GM21447 (cell line): Measurements from ENCODE around the gene PPL.

Source experiments
- ATAC-seq: cut with Tn5 transposase; IDR thresholded peaks from one replicate; pipeline ENCODE4 v1.9.1; 2021; ENCODE audit not compliant: unreplicated experiment

The PPL gene

GRCh38 chr16:4891097-4891885 lies 45.7 kb downstream of the PPL start:
- ATAC-seq: no peak

- ATAC-seq: no peak
Observed at GRCh38 chr16:4890686-4891085, 46.3 kb downstream of the PPL start.

GRCh38 chr16:4890026-4890425 lies 46.9 kb downstream of the PPL start:
- no peak for ATAC-seq

- ATAC-seq: no peak
Observed at GRCh38 chr16:4888428-4889135, 48.4 kb downstream of the PPL start.

GRCh38 chr16:4886151-4886550 lies 50.8 kb downstream of the PPL start:
- ATAC-seq: no peak

GRCh38 chr16:4884972-4885874 lies 51.7 kb downstream of the PPL start:
- no peak for ATAC-seq

- no peak for ATAC-seq
Observed at GRCh38 chr16:4884209-4884608, 52.7 kb downstream of the PPL start.

- ATAC-seq: no peak
Observed at GRCh38 chr16:4883501-4883900, 53.4 kb downstream of the PPL start.

- ATAC-seq: no peak
Observed at GRCh38 chr16:4882633-4883285, 54.2 kb downstream of the PPL start.

- no peak for ATAC-seq
Observed at GRCh38 chr16:4882000-4882632, 54.8 kb downstream of the PPL start.

GRCh38 chr16:4880006-4880580 lies 56.9 kb downstream of the PPL start:
- no peak for ATAC-seq

- ATAC-seq: no peak
Observed at GRCh38 chr16:4879049-4879448, 57.9 kb downstream of the PPL start.

- no peak for ATAC-seq
Observed at GRCh38 chr16:4877380-4877685, 59.6 kb downstream of the PPL start.

GRCh38 chr16:4876646-4877379 lies 60.1 kb downstream of the PPL start:
- no peak for ATAC-seq

GRCh38 chr16:4874666-4875065 lies 62.3 kb downstream of the PPL start:
- no peak for ATAC-seq

- ATAC-seq: no peak
Observed at GRCh38 chr16:4873091-4873490, 63.9 kb downstream of the PPL start.

GRCh38 chr16:4871071-4871470 lies 65.9 kb downstream of the PPL start:
- no peak for ATAC-seq

GRCh38 chr16:4870138-4870671 lies 66.7 kb downstream of the PPL start:
- ATAC-seq: no peak

GRCh38 chr16:4869147-4869805 lies 67.7 kb downstream of the PPL start:
- no peak for ATAC-seq
